ENCODE measurements around the gene NDUFC1. TPM values are rescaled to one million over a fixed set of nuclear protein-coding genes. Genes with fewer than 3 reads are reported as not detected.
A peak's percentile ranks its signal among the peaks of the same experiment; 100 is the strongest.

The NDUFC1 gene
- total and polyA plus RNA-seq, 2 donors (not counting 3 experiments of a cell fraction or from before 2014, with no cell fraction given) = 65.2 to 78.1 TPM

DNA sequence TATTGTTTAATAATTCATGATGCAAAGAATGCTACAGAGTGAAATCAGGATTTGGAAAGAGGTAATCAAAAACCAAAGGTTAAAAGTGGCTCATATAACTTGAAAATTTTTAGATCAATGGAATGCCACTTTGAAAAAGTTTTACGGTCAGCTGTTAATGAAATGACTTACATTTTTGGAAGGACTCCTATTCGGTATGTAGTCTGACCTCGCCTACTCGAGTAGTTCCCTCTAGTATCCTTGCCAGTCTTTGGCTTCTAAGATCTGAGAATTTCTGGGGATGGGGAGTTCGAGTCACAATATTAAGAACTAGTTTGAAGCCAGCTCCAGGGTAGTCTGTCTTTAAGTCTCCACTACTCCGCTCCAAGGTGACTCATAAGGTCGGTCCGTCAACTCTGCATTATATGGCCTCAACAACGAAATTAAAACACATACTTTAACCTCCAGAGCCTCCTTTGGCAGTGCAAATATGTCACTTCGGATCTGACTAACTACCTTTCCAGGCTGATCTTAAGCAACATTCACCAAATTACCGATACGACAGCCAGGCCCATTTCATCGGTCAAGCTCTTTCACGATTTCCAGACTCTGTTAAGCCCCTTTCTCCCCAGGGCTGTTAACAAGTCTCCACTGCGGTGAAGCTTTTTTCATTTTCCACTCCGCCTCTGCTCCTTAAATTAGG lies 1.7 kb downstream of the NDUFC1 start:
- H3K4me2 ChIP-seq (ENCODE audit: insufficient read depth, low read length) = peak overlapping the region; percentile 83
- dilution Hi-C loops (cut with MboI; ENCODE audit: extremely low pct_ligation_motif_present, low sequenced_read_pairs) = no loop called here
- peak; percentile 68 for FAIRE-seq
- ChIA-PET POLR2A (interaction anchor here (0.6 to 1.9 kb wide), 6 partner anchors 12 to 256 kb away, joined by 3 to 11 read pairs (median 4); partner anchors contain the start of gene ELF2), CTCF (interaction anchor here (1.1 to 4.0 kb wide), 13 partner anchors 9 to 270 kb away, joined by 3 to 34 read pairs (median 4); partner anchors contain the start of gene ELF2)
- H3K27me3 ChIP-seq (ENCODE audit: control insufficient read depth in 2 of 2, insufficient read depth in 2 of 2, low read length in 2 of 2) = no peaks in the 10 kb centered on the region
- H3K9me1 ChIP-seq (replicated peaks; ENCODE audit: control insufficient read depth, extremely low read depth, insufficient read depth, low read length) = no peaks in the 10 kb centered on the region
- no TSS peak for BruUV-seq (replicated peaks)
- H4K20me1 ChIP-seq (replicated peaks; ENCODE audit: control insufficient read depth, extremely low read depth, insufficient read depth, low read length) = no peaks in the 10 kb centered on the region
- peaks cover 44% of the 10 kb centered on the region for H3K79me2 ChIP-seq (ENCODE audit: control insufficient read depth, insufficient read depth, low read length)
- DNase-seq (ENCODE audit: low read depth, low spot score) = peak; percentile 82
- peaks cover 23% of the 10 kb centered on the region for H3K4me1 ChIP-seq (ENCODE audit: control insufficient read depth, extremely low read depth, insufficient read depth, low read length)
- H3K4me3 ChIP-seq (replicated peaks in 1 of 3; ENCODE audit: insufficient read depth in 1 of 3, low read depth in 1 of 3, low read length in 3 of 3) = peak overlapping the region; percentile 35 to 99 (median 40)
- no peaks in the 10 kb centered on the region for H3K9me3 ChIP-seq (replicated peaks; ENCODE audit: control insufficient read depth, insufficient read depth, low read length)
- H2AFZ ChIP-seq (ENCODE audit: low read depth, low read length) = peak overlapping the region; percentile 87
- H3K27ac ChIP-seq (ENCODE audit: insufficient read depth, low read depth, low read length) = peak overlapping the region; percentile 88
- intact Hi-C loops (cut with micrococcal nuclease) = loop anchor here (1.0 kb wide), 5 partner anchors 21 to 256 kb away; partner anchors contain the start of gene SETD7
- no peaks in the 10 kb centered on the region for H3K36me3 ChIP-seq (ENCODE audit: control insufficient read depth in 2 of 2, extremely low read depth in 1 of 2, insufficient read depth in 2 of 2, low read length in 2 of 2)
- TF ChIP-seq JUN (IDR thresholded peaks at IDR 0.05; ENCODE audit: borderline replicate concordance, insufficient read depth, insufficient read length, low read depth) (peak; percentile 45), POLR2AphosphoS5 (IDR thresholded peaks at IDR 0.05; ENCODE audit: insufficient read depth, low read depth, low read length) (no peak), FOS (IDR thresholded peaks at IDR 0.05; ENCODE audit: borderline replicate concordance, insufficient read depth, low read length) (peak; percentile 69)
- H3K9ac ChIP-seq (replicated peaks; ENCODE audit: extremely low read depth, insufficient read depth, low read length) = peak overlapping the region; percentile 73

DNA sequence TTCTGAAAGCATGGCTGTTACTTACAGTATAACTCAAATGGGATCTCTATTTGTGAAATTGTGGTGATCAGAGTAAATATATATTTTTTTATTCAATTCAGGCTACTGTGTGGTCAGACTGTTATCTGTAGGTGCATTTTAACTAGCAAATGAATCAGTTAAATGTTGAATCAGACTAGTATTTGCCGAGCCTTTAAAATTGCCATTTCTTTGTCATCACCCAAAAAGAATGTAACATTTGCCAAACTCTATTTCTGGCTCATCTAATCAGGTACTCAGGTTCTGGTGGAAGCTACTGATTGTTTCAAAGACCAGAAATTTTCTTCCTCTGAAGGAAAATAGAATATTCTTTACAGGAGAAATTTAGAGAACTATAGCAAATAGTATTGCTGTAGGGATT lies 2.7 kb downstream of the NDUFC1 start:
- DNase-seq (ENCODE audit: low read depth, low spot score) (no peak), FAIRE-seq (no peak)
- POLR2A ChIA-PET = interaction anchor here (1.2 kb wide), 1 partner anchor 122 kb away, joined by 3 read pairs; no protein-coding TSS in a partner anchor
- intact Hi-C loops (cut with micrococcal nuclease) = no loop called here
- Histone ChIP-seq H4K20me1 (replicated peaks; ENCODE audit: control insufficient read depth, extremely low read depth, insufficient read depth, low read length) (no peaks in the 10 kb centered on the region), H3K9ac (replicated peaks; ENCODE audit: extremely low read depth, insufficient read depth, low read length) (no peak overlapping the region), H3K79me2 (ENCODE audit: control insufficient read depth, insufficient read depth, low read length) (peaks cover 39% of the 10 kb centered on the region), H3K27me3 (ENCODE audit: control insufficient read depth in 2 of 2, insufficient read depth in 2 of 2, low read length in 2 of 2) (no peaks in the 10 kb centered on the region), H2AFZ (ENCODE audit: low read depth, low read length) (no peak overlapping the region), H3K4me1 (ENCODE audit: control insufficient read depth, extremely low read depth, insufficient read depth, low read length) (peaks cover 28% of the 10 kb centered on the region), H3K4me2 (ENCODE audit: insufficient read depth, low read length) (peak overlapping the region; percentile 83), H3K36me3 (ENCODE audit: control insufficient read depth in 2 of 2, extremely low read depth in 1 of 2, insufficient read depth in 2 of 2, low read length in 2 of 2) (no peaks in the 10 kb centered on the region), H3K27ac (ENCODE audit: insufficient read depth, low read depth, low read length) (no peak overlapping the region), H3K4me3 (replicated peaks in 1 of 3; ENCODE audit: insufficient read depth in 1 of 3, low read depth in 1 of 3, low read length in 3 of 3) (no peak overlapping the region), H3K9me3 (replicated peaks; ENCODE audit: control insufficient read depth, insufficient read depth, low read length) (no peaks in the 10 kb centered on the region), H3K9me1 (replicated peaks; ENCODE audit: control insufficient read depth, extremely low read depth, insufficient read depth, low read length) (no peaks in the 10 kb centered on the region)
- CTCF ChIA-PET = interaction anchor here (1.1 to 4.0 kb wide), 7 partner anchors 10 to 269 kb away, joined by 3 to 34 read pairs (median 5); partner anchors contain the start of gene ELF2
- dilution Hi-C loops (cut with MboI; ENCODE audit: extremely low pct_ligation_motif_present, low sequenced_read_pairs) = no loop called here
- TF ChIP-seq MYC (IDR thresholded peaks at IDR 0.05; ENCODE audit: low read depth, low read length) (no peak), JUN (IDR thresholded peaks at IDR 0.05; ENCODE audit: borderline replicate concordance, insufficient read depth, insufficient read length, low read depth) (no peak), POLR2A (IDR thresholded peaks at IDR 0.05; ENCODE audit: low read depth, low read length) (no peak), GATA2 (IDR thresholded peaks at IDR 0.05; ENCODE audit: insufficient read depth, insufficient read length, low read depth, low read length) (no peak), FOS (IDR thresholded peaks at IDR 0.05; ENCODE audit: borderline replicate concordance, insufficient read depth, low read length) (no peak)
- TF ChIP-seq, protein P1, sequence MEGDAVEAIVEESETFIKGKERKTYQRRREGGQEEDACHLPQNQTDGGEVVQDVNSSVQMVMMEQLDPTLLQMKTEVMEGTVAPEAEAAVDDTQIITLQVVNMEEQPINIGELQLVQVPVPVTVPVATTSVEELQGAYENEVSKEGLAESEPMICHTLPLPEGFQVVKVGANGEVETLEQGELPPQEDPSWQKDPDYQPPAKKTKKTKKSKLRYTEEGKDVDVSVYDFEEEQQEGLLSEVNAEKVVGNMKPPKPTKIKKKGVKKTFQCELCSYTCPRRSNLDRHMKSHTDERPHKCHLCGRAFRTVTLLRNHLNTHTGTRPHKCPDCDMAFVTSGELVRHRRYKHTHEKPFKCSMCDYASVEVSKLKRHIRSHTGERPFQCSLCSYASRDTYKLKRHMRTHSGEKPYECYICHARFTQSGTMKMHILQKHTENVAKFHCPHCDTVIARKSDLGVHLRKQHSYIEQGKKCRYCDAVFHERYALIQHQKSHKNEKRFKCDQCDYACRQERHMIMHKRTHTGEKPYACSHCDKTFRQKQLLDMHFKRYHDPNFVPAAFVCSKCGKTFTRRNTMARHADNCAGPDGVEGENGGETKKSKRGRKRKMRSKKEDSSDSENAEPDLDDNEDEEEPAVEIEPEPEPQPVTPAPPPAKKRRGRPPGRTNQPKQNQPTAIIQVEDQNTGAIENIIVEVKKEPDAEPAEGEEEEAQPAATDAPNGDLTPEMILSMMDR (IDR thresholded peaks at IDR 0.05; ENCODE audit: extremely low read depth in 1 of 2, insufficient read depth in 1 of 2, low read depth in 1 of 2, low read length in 2 of 2) = no peak
- BruUV-seq (replicated peaks) = no TSS peak
